ENCODE data around the gene GAB1. TPM values are rescaled to one million over a fixed set of nuclear protein-coding genes. Genes with fewer than 3 reads are reported as not detected.

Gene GAB1
- total and polyA plus RNA-seq, 2 experiments from 2014 or later, result 1.8 to 6.3 TPM

DNA sequence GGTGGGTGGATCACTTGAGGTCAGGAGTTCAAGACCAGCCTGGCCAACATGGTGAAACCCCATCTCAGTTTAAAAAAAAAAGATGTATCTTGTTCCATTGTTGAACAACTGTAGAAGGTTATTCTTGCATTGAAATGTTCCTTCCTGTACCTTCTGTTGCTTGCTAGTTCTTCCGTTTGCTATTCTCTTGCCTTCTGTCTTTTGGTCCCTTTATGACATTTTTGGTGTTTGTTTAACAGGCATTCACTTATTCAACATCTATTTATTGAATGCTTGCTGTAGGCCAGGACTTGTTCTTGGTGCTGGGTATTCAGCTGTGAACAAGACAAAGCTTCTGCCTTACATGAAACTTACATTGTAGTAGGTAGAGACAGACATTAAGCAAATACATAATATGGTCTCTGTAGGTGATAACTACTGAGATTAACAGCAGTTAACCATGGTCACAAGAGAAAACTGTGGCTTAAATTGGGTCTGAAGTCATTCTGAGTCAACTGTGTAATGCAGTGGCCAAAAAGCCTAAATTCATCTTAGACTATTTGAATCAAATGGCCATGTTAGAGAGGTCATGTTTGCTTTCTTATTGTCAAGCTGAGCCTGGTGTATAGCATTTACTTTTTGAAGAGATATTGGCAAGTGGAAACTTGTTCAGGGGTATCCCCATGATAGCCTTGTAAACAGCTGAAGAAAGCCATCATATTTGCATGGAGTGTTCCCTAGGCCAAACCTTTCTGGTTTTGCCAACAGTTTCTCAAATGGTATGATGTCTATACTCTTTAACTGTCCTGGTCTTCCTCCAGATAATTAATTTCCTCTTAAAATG, 35.6 kb downstream of the GAB1 start:
- peaks cover 40% of the 10 kb centered on the region for H3K79me2 ChIP-seq (ENCODE audit: insufficient read depth)
- 95 to 100% methylated on average over 1 of the region's 1 CpG for WGBS, 2 experiments (ENCODE audit: low coverage in 1 of 2, low lambda C conversion rate in 2 of 2, missing lambda C conversion rate in 2 of 2)
- no peak for DNase-seq

GRCh38 chr4:143374255-143374654, 37.6 kb downstream of the GAB1 start:
- in situ Hi-C loops (cut with MboI), result no loop called here

More for the DNA sequence above, 35.6 kb downstream of the GAB1 start:
- H3K9ac ChIP-seq, result no peak overlapping the region
- no peaks in the 10 kb centered on the region for H3K36me3 ChIP-seq (ENCODE audit: low read depth)
- H3K4me1 ChIP-seq (ENCODE audit: insufficient read depth), result no peaks in the 10 kb centered on the region
- no peak overlapping the region for H2AFZ ChIP-seq
- in situ Hi-C loops (cut with MboI), result no loop called here
- H3K4me3 ChIP-seq, result no peak overlapping the region
- no peak overlapping the region for H3K27ac ChIP-seq
- peaks cover 5% of the 10 kb centered on the region; the same call in 1 of the 2 replicates for H3F3A ChIP-seq (ENCODE audit: insufficient read depth)
- no peak overlapping the region for H3K4me2 ChIP-seq (ENCODE audit: unreplicated experiment)
- no peaks in the 10 kb centered on the region for H4K20me1 ChIP-seq (ENCODE audit: insufficient read depth)
- no peaks in the 10 kb centered on the region for H3K9me3 ChIP-seq (ENCODE audit: low read depth)
- no peaks in the 10 kb centered on the region for H3K9me2 ChIP-seq (ENCODE audit: insufficient read depth)
- no peaks in the 10 kb centered on the region for H3K27me3 ChIP-seq (replicated peaks; ENCODE audit: insufficient read depth)
- TF ChIP-seq EZH2 (IDR thresholded peaks at IDR 0.05; ENCODE audit: insufficient read depth, poor library complexity, severe bottlenecking), result no peak
- no peak for TF ChIP-seq EZH2phosphoT487 (IDR thresholded peaks at IDR 0.05; ENCODE audit: insufficient read depth, low read depth)

GRCh38 chr4:143374771-143375170, 38.1 kb downstream of the GAB1 start:
- no peak overlapping the region for H2AFZ ChIP-seq
- TF ChIP-seq EZH2 (IDR thresholded peaks at IDR 0.05; ENCODE audit: insufficient read depth, poor library complexity, severe bottlenecking) (no peak), EZH2phosphoT487 (IDR thresholded peaks at IDR 0.05; ENCODE audit: insufficient read depth, low read depth) (no peak)
- no peak overlapping the region for H3K4me3 ChIP-seq
- H3K9me3 ChIP-seq (ENCODE audit: low read depth), result no peaks in the 10 kb centered on the region
- H3K79me2 ChIP-seq (ENCODE audit: insufficient read depth), result peaks cover 48% of the 10 kb centered on the region
- no peaks in the 10 kb centered on the region for H3K36me3 ChIP-seq (ENCODE audit: low read depth)
- H3K27ac ChIP-seq, result no peak overlapping the region
- H3K9me2 ChIP-seq (ENCODE audit: insufficient read depth), result no peaks in the 10 kb centered on the region
- no peaks in the 10 kb centered on the region for H3K4me1 ChIP-seq (ENCODE audit: insufficient read depth)
- DNase-seq, result no peak
- no peak overlapping the region for H3K4me2 ChIP-seq (ENCODE audit: unreplicated experiment)
- peaks cover 5% of the 10 kb centered on the region; the same call in 1 of the 2 replicates for H3F3A ChIP-seq (ENCODE audit: insufficient read depth)
- no peaks in the 10 kb centered on the region for H4K20me1 ChIP-seq (ENCODE audit: insufficient read depth)
- no peak overlapping the region for H3K9ac ChIP-seq
- in situ Hi-C loops (cut with MboI), result no loop called here
- 70 to 75% methylated on average over 6 of the region's 6 CpGs for WGBS, 2 experiments (ENCODE audit: low coverage in 1 of 2, low lambda C conversion rate in 2 of 2, missing lambda C conversion rate in 2 of 2)
- no peaks in the 10 kb centered on the region for H3K27me3 ChIP-seq (replicated peaks; ENCODE audit: insufficient read depth)

More at GRCh38 chr4:143374255-143374654, 37.6 kb downstream of the GAB1 start:
- H3K4me1 ChIP-seq (ENCODE audit: insufficient read depth), result no peaks in the 10 kb centered on the region
- peaks cover 46% of the 10 kb centered on the region for H3K79me2 ChIP-seq (ENCODE audit: insufficient read depth)
- no peak overlapping the region for H3K4me2 ChIP-seq (ENCODE audit: unreplicated experiment)
- H3K9ac ChIP-seq, result no peak overlapping the region
- H3K27me3 ChIP-seq (replicated peaks; ENCODE audit: insufficient read depth), result no peaks in the 10 kb centered on the region
- no peak for DNase-seq
- no peak for TF ChIP-seq EZH2phosphoT487 (IDR thresholded peaks at IDR 0.05; ENCODE audit: insufficient read depth, low read depth)
- no peak for TF ChIP-seq EZH2 (IDR thresholded peaks at IDR 0.05; ENCODE audit: insufficient read depth, poor library complexity, severe bottlenecking)
- H3K9me3 ChIP-seq (ENCODE audit: low read depth), result no peaks in the 10 kb centered on the region
- H3K4me3 ChIP-seq, result no peak overlapping the region
- H4K20me1 ChIP-seq (ENCODE audit: insufficient read depth), result no peaks in the 10 kb centered on the region
- no peaks in the 10 kb centered on the region for H3K36me3 ChIP-seq (ENCODE audit: low read depth)
- peaks cover 5% of the 10 kb centered on the region; the same call in 1 of the 2 replicates for H3F3A ChIP-seq (ENCODE audit: insufficient read depth)
- H3K9me2 ChIP-seq (ENCODE audit: insufficient read depth), result no peaks in the 10 kb centered on the region
- H3K27ac ChIP-seq, result no peak overlapping the region
- WGBS, 2 experiments (ENCODE audit: low coverage in 1 of 2, low lambda C conversion rate in 2 of 2, missing lambda C conversion rate in 2 of 2), result 81 to 91% methylated on average over 3 of the region's 3 CpGs
- H2AFZ ChIP-seq, result no peak overlapping the region

DNA sequence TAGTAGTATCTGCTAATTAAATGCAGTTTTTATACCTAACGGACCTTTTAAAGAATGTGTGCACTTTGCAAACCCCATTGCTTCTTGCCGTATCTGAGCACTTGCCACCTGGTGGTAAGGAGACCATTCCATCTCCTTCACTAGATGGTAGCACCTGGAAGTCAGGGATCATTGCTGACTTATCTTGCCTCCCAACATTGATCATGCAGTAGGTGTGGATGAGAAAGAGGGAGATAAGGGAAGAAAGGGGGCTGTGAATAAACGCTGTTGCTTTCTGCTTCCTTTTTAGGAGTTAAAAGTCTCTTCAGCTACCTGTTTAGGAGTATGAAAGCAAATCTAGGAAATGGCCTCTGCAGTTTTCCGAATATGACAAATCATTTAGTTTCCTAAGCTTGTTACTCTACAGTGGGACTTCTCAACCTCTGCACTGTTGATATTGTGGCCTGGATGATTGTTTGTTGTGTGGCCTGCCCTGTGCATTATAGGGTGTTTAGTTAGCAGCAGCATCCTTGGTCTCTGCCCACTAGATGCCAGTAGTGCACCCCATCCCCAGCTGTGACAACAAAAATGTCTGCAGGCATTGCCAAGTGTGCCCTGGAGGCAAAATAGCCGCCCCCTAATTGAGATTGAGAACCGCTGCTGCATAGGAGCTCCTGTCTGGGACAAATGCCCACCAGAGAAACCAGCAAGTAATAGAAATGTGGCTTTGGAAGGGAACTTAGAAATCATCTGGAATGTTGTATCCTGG, 38.8 kb downstream of the GAB1 start:
- no peaks in the 10 kb centered on the region for H3K36me3 ChIP-seq (ENCODE audit: low read depth)
- peaks cover 53% of the 10 kb centered on the region for H3K79me2 ChIP-seq (ENCODE audit: insufficient read depth)
- no peak overlapping the region for H3K4me3 ChIP-seq
- no peaks in the 10 kb centered on the region for H3K4me1 ChIP-seq (ENCODE audit: insufficient read depth)
- H2AFZ ChIP-seq, result no peak overlapping the region
- in situ Hi-C loops (cut with MboI), result no loop called here
- TF ChIP-seq EZH2 (IDR thresholded peaks at IDR 0.05; ENCODE audit: insufficient read depth, poor library complexity, severe bottlenecking) (no peak), EZH2phosphoT487 (IDR thresholded peaks at IDR 0.05; ENCODE audit: insufficient read depth, low read depth) (no peak)
- peaks cover 5% of the 10 kb centered on the region; the same call in 1 of the 2 replicates for H3F3A ChIP-seq (ENCODE audit: insufficient read depth)
- DNase-seq, result peak; percentile 46
- no peaks in the 10 kb centered on the region for H3K9me2 ChIP-seq (ENCODE audit: insufficient read depth)
- H4K20me1 ChIP-seq (ENCODE audit: insufficient read depth), result no peaks in the 10 kb centered on the region
- H3K27ac ChIP-seq, result no peak overlapping the region
- no peak overlapping the region for H3K4me2 ChIP-seq (ENCODE audit: unreplicated experiment)
- WGBS, 2 experiments (ENCODE audit: low coverage in 1 of 2, low lambda C conversion rate in 2 of 2, missing lambda C conversion rate in 2 of 2), result 85 to 86% methylated on average over 6 of the region's 6 CpGs
- H3K27me3 ChIP-seq (replicated peaks; ENCODE audit: insufficient read depth), result no peaks in the 10 kb centered on the region
- no peak overlapping the region for H3K9ac ChIP-seq
- H3K9me3 ChIP-seq (ENCODE audit: low read depth), result no peaks in the 10 kb centered on the region
